Activated effector memory CD4-positive, alpha-beta T cell treated with anti-CD3 and anti-CD28 coated beads, Interleukin-2, amount 50 U/mL, for 16 hours (primary cell): ENCODE results near the gene NEDD4L.

ENCODE experiments used
- DNase-seq: peaks from one replicate; pipeline ENCODE4 v3.0.0-alpha.2; 2020

The NEDD4L gene

DNA sequence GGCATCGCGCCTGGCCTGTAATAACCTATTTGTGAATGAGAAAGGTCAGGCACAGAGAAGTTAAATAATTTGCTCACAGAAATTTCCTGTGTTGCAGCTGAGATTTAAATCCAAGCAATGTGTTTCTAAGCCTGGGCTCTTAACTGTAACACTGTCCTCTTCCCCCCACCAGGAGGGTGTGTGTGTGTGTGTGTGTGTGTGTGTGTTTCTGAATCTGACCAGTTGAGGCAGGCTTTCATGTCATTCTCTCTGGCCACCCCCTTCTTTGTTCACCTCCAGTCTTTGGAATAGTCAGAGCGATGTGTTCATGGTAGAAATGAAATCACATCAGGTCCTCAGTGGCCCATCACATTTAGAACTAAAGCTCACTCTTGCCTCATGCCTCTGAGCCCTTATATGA, 81.2 kb downstream of the NEDD4L start:
- no peak for DNase-seq

DNA sequence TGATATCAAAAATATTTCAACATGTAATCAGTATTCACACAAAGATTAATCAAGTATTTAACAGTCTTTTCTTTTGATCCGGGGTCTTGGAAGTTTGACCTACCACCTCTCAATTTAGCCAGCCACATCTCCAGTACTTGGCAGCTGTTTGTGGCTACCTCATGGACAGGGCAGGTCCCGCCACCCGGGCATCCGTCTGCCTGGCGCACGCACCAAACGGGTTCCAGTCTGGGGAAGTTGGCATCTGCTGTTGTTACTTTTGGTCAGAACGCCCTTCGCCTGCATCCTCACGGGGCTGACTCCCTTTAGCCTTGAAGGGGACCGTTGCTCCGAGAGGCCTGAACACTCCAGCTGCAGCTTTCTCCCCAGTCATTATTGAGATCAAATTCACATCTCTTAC, 81.7 kb downstream of the NEDD4L start:
- no peak for DNase-seq

DNA sequence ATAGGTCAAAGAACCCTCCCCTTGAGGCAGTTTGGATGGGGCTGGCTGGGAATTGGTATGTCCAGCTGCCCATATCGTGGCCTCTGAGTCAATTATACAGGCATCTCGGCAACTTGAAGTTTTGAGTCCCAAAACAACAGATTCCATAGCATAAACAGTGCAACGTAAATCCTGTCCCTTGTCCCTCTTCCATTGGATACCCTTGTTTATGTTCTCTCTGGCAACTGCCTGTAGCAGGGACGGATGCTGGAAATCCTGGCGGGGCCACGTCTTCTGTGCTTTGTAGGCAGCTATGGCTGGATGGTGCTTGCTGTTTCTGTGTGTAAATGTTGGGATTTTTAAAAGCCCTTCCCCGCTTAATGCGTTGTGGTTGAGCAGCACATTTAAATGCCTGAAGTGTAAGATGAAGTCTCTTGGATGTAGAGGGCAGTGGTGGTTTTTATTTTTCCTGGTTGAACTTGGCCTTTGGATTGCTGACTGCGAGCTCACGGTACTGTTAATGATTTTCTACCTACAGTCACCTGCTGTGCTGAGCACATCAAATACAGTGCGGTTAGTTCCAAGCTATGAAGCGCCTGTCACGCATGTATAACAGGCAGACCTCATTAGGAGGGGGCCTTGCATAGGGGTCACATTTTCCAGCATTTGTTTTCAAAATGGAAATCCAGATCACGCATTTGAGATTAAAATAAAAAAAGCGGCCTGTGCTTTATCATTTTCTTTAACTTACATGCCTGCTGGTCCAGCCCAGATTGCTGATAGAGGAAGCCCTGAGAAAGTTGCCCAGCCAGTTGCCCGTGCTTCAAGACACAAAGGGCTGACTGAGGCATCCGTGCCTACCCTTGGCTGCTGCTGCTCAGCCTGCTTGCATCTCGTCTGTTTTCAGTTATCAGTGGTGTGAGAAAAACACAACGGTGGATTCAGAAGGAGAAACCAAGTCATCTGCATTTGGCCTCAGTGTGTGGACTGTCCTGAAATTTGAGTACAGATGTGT, 84.7 kb downstream of the NEDD4L start:
- no peak for DNase-seq

DNA sequence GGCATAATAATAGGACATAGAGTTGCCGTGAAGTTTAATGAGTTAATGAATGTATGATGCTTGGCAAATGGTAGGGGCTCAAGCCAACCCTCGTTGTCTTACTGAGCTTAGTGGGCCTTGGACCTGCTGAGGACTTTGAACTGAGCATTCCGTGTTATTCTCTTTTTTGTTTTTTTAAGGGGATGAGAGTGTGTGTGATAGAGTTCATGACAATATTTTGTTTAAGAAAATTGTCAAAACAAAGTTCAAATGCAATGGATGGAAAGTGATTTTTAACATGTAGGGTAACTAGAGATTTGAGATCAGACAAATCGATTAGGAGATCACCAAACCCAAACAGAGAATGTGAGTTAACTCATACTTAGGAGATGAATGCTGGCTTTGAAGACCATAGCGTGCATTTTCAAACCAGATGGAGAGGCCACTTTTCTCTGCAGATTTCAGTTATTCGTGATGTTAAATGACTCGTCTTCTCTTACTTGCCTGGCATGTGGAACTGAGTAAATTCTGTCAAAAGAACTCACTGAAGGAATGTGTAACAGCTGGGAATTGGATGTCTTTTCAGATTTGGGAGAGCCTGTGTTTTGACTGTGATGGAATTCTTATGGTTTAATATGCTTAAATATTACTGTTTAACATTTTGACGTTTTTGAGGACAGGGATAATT, 88.7 kb downstream of the NEDD4L start:
- no peak for DNase-seq

DNA sequence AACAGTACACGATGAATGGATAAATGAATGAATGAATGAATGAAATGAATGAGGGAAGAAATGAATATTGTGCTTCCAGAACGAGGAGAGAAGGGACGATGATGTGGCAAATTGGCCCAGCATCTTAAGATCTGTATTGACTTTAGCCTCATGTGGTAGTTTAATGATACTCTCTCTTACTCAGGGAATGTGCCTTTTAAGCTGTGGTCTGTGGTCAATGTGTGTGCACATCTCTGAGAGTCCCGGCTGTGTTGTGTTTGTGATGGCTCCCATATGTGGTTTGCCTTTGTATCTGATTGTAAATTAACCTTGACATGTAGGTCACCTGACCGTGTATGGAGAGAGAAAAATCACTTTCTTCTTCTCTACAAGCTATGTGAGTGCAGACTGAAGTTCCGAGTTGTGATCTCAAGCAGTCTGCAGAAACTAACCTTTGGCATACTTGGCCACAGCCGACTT, 91.2 kb downstream of the NEDD4L start:
- DNase-seq = no peak

DNA sequence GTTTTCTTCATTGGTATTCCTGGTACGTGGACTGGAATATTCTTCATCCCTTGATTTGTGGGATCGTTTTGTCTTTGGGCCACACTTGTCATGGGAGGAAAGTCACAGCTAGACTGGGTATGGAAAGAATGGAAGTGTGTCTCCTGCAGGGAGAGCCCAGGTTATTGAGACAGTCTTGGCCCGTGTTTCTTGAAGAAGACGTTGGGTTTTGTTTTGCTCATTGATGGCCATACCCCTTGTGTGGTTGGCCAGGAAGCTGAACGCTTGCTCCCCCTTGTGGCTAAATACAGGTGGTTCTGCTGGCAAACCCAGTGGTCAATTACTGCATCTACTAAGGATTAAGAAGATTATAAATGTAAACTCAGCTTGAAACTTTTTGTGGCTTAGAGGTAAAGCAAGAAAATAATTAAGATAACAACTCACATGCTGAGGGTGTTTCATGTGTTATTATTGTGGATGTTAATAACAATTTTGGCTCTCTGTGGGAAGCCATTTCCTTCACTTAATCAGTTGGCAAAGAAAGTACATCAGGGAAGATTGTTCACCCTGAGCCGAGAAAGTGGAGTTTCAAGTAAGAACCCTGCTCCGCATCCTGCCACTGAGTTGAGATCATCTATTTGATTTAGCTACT, 91.8 kb downstream of the NEDD4L start:
- DNase-seq = peak; percentile 74

DNA sequence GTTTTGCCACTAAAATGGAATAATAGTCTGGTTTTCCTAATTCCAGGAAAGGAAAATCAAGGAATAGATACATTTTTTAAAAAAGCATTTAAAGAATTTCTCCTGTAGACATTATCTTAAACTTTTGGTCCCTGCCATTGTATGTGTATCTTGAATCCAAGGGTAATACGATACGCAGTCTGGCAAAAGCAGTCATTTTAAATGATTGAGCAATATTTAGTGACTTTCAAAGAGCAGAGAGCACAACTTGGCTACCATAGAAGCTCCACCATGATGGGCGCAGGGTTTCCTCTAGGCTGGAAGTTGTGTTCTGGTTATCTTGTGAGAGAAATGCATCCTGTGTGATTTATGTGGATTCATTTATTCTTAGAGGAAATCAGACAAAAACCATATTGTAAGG, 92.9 kb downstream of the NEDD4L start:
- DNase-seq = no peak

DNA sequence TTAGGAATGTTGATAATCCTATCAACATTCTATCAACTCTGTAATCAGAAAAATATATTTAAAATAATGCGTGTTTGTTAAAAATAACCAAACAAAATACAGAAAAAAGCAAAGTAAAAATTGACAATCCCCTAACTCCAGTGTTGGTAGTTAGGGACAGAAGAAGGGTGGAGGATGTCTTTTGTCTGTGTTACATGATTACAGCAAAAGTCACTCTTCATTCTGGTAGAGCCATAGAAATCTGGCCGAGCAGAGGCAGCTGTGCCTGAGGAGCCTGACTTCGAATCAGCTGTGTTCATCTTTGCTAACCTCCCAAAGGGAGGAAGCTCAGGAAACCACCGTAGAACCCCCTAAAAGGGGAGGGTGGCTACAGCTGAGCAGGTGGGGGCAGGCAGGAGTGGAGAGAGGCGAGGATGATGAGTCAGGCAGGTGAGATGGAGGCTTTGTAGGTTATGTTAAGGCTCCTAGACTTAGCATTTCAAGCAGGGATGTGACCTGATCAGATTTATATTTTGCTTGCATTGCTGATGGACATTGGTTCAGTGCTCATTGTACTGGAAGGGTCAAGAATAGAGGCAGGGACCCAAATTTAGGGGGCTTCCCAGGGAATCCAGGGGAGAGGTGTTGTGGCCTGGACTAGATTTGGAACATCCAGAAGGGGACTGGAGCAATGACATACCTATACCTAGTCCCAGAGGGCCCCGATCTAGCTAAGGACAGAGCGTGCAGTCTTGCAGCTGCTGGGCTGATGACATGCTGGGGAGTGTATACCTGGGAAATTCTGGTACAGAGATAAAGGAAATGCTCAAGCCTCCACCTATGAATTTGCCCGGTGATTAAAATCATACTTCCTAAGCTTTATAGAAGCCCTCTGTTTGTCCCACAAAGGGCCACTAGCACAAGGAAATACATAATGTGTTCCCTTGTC, 95.7 kb downstream of the NEDD4L start:
- DNase-seq = no peak

DNA sequence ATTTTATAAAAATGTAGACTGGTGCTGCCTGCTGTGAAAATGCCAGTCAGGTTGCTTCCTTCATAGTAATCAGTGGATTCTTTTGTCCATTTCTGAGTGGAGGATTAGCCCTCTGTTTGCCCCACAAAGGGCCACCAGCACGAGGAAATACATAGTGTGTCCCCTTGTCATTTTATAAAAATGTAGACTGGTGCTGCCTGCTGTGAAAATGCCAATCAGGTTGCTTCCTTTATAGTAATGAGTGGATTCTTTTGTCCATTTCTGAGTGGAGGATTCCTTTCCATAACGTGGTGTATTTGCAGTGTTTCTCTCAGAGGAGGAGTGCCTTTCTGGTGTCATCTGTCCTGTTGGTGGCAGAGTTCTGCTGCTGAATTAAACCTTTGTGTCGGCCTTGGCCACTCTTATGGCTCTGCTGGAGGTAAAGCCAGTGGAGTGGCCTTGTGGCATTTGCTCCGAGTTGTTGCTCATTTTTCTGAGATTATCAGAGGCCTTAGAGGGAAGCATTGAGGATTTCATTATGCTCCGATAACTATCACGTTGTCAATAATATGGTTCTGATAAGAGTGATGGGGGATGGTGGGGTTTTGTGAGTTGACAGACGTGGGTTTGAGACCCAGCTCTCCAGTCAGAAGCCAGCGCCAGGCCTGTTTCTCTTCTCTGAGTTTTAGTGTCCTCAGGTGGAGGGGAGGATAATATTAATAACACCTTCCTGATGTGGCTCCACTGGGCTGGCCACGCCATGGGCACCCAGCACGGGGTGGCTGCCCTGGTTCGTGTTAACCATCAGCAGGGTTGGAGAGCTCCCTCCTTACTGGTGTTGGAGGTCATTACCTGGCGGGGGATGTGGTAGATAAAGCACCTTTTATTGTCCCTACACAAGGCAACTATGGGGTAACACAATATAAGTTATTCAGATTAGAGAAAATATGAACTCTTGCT, 96.6 kb downstream of the NEDD4L start:
- no peak for DNase-seq

DNA sequence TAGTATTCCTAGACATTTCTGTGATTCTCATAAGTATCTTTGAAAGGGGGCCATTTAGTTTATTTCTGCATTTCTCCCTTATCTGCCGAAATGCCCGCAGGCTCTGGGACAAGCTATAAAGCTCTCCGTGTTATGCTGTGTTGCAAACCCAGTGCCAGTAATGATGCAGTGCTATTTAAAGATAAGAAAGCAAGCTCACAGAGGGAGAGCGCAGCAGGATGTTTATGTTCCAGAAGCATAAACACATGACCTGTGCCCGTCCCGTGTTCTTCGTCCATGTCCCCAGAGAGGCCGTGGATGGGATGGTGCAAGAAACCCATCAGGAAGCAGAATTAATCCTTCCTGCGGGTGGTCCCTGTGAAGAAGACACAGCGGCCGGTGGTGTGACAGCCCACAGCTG, 99.4 kb downstream of the NEDD4L start:
- DNase-seq = no peak

DNA sequence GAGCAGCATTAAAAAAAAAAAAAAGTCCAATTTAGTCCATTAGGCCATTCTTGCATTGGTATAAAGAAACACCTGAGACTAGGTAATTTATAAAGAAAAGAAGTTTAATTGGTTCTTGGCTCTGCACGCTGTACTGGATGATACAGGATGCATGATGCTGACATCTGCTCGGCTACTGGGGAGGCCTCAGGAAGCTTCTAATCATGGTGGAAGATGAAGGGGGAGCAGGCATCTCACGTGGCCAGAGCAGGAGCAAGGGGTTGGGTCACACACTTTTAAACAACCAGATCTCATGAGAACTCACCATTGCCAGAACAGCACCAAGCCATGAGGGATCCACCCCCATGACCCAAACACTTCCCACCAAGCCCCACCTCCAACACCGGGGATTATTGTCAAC, 100.1 kb downstream of the NEDD4L start:
- DNase-seq = no peak

DNA sequence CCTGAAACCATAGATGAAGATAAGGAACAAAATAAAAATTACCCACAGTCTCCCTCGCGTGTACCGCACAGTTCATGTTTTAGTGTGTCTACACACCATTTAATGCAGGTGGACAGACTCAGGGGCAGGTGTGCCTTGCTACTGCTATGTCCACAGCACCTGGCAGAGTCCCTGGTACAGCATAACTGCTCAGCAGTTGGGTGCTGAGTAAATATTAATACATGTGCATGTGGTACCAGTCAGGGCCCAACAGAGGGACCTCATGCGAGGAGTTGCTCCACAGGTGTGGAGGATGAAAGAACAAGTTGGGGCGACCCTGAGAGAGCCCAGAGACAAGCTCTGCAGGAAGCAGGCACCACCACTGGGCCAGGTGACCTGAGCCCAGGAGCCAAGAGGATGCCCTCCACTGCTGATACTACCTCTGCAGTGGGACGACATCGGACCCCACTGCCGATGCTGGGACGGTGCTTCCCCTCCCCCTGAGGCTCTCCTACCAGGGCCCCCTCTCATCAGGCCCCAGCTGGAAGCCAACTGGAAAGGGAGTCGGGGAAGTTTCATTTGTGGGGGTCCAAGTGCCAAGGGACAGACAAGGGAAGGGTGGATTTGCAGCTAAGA, 100.8 kb downstream of the NEDD4L start:
- DNase-seq = no peak

DNA sequence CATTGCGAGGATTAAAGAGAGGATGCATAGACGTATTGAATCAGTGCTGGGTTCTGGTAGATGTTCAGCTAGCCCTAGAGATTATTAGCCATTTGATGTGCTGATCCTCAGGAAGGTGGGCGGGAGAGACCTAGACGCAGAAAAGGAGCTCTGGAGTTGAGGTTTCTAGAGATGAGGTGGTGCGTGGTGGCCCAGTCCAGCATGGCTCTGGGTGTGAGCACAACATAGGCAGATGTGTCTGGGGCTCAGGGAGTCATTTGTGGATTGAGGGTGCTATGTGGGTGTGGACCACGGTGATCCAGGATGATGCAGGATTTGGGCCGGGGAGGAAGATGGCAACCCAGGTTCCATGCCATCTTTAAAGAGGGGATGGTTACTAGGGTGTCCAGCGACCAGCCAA, 102.1 kb downstream of the NEDD4L start:
- DNase-seq = no peak

DNA sequence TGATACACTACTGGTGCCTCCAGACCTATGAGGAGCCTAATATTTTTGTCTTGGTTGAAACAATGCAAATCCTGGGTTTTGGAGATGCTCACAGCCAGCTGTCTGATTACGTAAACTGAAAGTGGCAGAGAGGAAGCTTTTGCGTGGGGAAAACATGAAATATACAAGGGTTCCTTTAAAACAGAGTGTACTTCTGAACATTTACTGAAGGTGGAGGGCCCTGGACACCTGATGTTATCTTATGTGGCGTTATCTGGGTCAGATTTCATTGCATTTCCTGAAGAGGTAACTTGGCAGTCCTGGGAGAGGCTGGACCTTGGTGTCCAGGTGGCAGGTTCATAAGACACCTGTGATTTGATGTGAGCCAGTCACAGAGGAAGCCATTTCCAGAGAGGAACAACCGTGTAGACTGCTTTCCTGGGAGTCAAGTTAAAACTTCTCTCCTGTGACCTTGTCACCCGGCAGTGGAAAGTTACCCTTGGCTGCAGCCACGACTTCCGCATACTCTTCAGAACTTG, 105.0 kb downstream of the NEDD4L start:
- DNase-seq = no peak

DNA sequence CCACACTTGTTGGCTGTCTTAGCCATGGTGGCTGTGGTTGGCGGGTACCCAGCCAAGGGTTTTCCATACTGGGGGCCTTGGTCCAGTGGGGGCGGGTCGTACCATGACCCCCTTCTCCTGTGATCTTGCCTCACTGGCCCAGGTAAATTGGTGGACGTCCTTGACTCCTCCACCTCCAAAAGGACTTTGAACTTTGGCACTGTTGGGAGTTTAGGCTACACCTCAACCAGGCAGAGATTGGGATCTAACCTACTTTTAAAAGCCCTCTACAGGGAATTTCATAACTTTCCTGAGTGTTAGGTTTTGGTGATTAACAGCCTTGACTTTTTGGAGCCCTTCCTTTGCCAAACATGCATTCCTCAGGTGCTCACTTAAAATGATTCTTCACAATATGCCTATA, 106.7 kb downstream of the NEDD4L start:
- DNase-seq = no peak

DNA sequence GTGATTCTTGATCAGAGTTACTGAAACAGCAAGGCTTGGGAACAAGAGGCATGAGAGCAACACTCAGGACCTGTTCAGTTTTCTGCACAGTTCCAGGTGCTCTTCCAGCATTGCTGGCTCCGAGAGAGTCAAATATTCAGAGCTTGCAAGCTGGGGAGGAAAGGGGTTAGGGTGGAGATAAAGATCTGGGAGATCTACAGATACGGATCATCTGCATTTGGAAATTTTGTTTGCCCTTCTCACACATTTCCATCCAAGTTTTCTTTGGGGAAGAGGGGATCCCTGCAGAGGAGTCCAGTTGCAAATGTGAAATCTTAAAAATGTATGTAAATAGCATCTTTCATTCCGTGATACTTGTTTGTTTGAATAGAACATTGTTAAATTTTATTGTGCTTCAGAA, 108.2 kb downstream of the NEDD4L start:
- no peak for DNase-seq

DNA sequence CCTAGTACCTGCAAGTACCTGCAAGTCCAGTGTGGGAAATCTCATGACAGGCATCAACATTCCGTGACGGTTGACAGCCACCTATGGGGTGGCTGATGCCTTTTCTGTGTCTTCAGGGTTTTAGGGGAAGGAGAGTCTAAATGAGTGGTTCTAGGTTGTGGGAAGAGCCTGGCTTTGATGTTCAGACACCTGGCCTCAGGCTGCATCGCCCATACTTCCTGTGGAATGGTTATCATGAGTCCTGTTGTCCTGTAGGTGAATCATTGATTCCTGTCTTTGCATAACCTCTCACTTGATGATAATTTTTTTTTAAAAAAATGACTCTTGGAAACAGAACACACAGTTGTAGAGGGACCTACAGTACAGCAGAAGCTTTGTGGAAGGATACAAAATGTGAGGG, 108.9 kb downstream of the NEDD4L start:
- no peak for DNase-seq

DNA sequence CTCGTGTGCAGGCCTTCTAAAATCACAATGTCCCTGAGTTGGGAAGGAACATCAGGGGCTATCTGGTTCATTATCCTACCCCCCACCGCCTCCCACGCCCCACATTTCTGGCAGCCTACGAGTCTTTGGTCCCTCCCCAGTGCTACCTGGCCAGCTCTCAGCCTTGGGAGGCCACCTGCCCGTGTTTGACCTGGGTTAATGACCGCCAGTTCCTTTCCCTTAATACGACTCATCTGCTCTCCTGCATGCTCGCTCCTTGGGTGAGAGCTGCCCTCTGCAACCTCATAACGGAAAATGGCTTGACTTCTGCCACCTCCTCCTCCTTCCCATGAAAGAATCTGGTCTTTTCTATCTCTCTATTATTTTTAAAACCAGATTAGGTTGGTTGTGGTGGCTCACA, 112.5 kb downstream of the NEDD4L start:
- no peak for DNase-seq

DNA sequence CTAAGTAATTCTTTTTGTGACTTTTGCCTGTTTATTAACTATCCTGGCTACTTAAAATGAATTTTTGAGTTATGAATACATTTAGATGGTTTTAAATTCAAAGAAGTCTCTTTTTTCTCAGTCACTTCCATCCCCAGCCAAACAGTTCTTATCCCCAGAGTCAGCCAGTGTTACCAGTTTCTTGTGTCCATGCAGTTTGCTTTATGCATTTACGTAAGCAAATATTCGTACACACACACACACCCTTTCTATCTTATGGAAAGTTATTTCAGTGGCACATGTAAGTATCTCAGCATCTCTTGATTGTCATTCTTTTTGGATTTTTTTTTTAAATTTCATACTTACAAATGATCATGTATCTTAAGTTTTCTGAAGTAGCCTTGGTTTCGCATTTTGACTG, 113.2 kb downstream of the NEDD4L start:
- no peak for DNase-seq

DNA sequence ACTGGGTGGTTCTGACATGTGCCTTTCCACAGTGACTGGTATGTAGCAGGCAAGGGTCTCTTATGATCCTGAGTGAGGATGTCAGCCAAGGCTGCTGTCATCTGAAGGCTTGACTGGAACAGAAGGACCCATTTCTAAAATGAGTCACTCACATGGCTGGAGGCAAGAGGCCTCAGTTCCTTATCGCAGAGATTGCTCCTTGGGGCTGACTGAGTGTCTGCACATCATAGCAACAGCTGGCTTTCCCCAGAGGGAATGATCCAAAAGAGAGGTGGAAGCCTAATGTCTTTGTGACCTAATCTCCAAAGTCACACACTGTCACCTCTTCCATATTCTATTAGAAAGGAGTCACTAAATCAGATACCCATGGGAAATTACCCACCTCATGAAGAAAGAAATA, 114.0 kb downstream of the NEDD4L start:
- DNase-seq = no peak

DNA sequence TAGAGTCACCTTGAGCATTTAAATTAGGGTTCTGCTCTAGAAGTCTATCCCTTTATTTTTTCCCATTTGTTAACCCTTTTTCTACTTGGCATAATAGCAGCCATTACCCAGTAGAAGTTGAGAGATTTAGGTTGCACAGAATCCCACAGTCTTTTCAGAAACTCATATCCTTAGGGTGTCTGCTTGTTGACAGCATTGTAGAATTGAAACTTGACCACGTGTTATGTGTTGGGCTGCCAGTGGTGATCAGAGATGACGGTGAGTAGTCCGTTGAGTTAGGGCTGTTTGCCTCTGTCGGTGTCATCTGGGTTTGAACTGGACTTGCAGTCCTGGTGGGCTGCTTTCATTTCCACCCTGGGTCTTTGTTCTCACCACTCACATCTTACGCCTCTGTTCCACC, 114.4 kb downstream of the NEDD4L start:
- DNase-seq = no peak
